H9 (cell line): ENCODE results near the gene LDHAL6B. TPM values are rescaled to one million over a fixed set of nuclear protein-coding genes. Genes with fewer than 3 reads are reported as not detected.

ENCODE experiments used
- DNase-seq: peaks from one replicate; pipeline ENCODE4 v3.0.0-alpha.2; 2017
- H2AFZ ChIP-seq: one replicate; pipeline ENCODE4 v1.6.1; 2013; ENCODE audit warnings: mild to moderate bottlenecking, low read length, control low read depth, moderate library complexity
- H2AK5ac ChIP-seq: 2 replicates; pipeline ENCODE4 v1.6.1; 2013; ENCODE audit warnings: low read length, control low read depth, mixed read lengths; ENCODE audit not compliant: insufficient read length
- H2BK120ac ChIP-seq: one replicate; pipeline ENCODE4 v1.6.1; 2013; ENCODE audit warnings: low read depth, mild to moderate bottlenecking, low read length, control low read depth, inconsistent platforms; ENCODE audit not compliant: poor library complexity, severe bottlenecking
- H2BK12ac ChIP-seq: 2 replicates; pipeline ENCODE4 v1.6.1; 2013; ENCODE audit warnings: low read length, control low read depth, mixed read lengths, low read depth; ENCODE audit not compliant: insufficient read length
- H2BK15ac ChIP-seq: 2 replicates; pipeline ENCODE4 v1.6.1; 2013; ENCODE audit warnings: low read depth, low read length, control low read depth
- H2BK20ac ChIP-seq: one replicate; pipeline ENCODE4 v1.6.1; 2013; ENCODE audit warnings: low read depth, mild to moderate bottlenecking, low read length, control low read depth, inconsistent platforms; ENCODE audit not compliant: poor library complexity, severe bottlenecking
- H2BK5ac ChIP-seq: 2 replicates; pipeline ENCODE4 v1.6.1; 2013; ENCODE audit warnings: low read length, control low read depth, mixed read lengths; ENCODE audit not compliant: insufficient read length
- H3K14ac ChIP-seq: 2 replicates; pipeline ENCODE4 v1.6.1; 2013; ENCODE audit warnings: low read length, control low read depth; ENCODE audit not compliant: insufficient read depth
- H3K18ac ChIP-seq: 2 replicates; pipeline ENCODE4 v1.6.1; 2013; ENCODE audit warnings: low read depth, mild to moderate bottlenecking, mixed read lengths, low read length, control low read depth; ENCODE audit not compliant: insufficient read length
- H3K23ac ChIP-seq: 2 replicates; pipeline ENCODE4 v1.6.1; 2013; ENCODE audit warnings: low read length, control low read depth, mixed read lengths, low read depth; ENCODE audit not compliant: insufficient read length
- H3K23me2 ChIP-seq: 2 replicates; pipeline ENCODE4 v1.6.1; 2013; ENCODE audit warnings: low read depth, mild to moderate bottlenecking, mixed read lengths, low read length, control low read depth; ENCODE audit not compliant: insufficient read length, poor library complexity, severe bottlenecking
- H3K27ac ChIP-seq: 2 replicates; pipeline ENCODE4 v1.5.1; 2013; ENCODE audit warnings: low read length, control low read depth, mixed read lengths, low read depth; ENCODE audit not compliant: insufficient read length
- H3K27me3 ChIP-seq: 2 replicates; pipeline ENCODE4 v1.6.1; 2013; ENCODE audit warnings: low read length, control low read depth, inconsistent platforms; ENCODE audit not compliant: insufficient read depth
- H3K4ac ChIP-seq: 2 replicates; pipeline ENCODE4 v1.6.1; 2013; ENCODE audit warnings: low read depth, mild to moderate bottlenecking, control low read depth, inconsistent platforms, low read length, moderate library complexity
- H3K4me1 ChIP-seq: 2 replicates; pipeline ENCODE4 v1.6.1; 2013; ENCODE audit warnings: low read length, control low read depth, inconsistent platforms; ENCODE audit not compliant: insufficient read depth
- H3K4me2 ChIP-seq: 2 replicates; pipeline ENCODE4 v1.6.1; 2013; ENCODE audit warnings: low read length, control low read depth, mixed read lengths; ENCODE audit not compliant: insufficient read length, insufficient read depth
- H3K56ac ChIP-seq: 2 replicates; pipeline ENCODE4 v1.6.1; 2013; ENCODE audit warnings: low read depth, mild to moderate bottlenecking, mixed read lengths, low read length, control low read depth; ENCODE audit not compliant: insufficient read length
- H3K79me1 ChIP-seq: 2 replicates; pipeline ENCODE4 v1.6.1; 2013; ENCODE audit warnings: low read depth, mild to moderate bottlenecking, moderate library complexity, low read length, control low read depth, inconsistent platforms; ENCODE audit not compliant: insufficient read depth, poor library complexity, severe bottlenecking
- H3K79me2 ChIP-seq: 2 replicates; pipeline ENCODE4 v1.6.1; 2013; ENCODE audit warnings: low read length, control low read depth, inconsistent platforms; ENCODE audit not compliant: insufficient read depth
- H3K9ac ChIP-seq: 2 replicates; pipeline ENCODE4 v1.6.1; 2013; ENCODE audit warnings: low read length, control low read depth, mixed read lengths; ENCODE audit not compliant: insufficient read length; ENCODE audit errors: extremely low read depth
- H3K9me3 ChIP-seq: one replicate; pipeline ENCODE4 v1.6.1; 2013; ENCODE audit warnings: low read depth, low read length, inconsistent platforms; ENCODE audit not compliant: control insufficient read depth
- H3T11ph ChIP-seq: one replicate; pipeline ENCODE4 v1.6.1; 2013; ENCODE audit warnings: mild to moderate bottlenecking, low read length, control low read depth, inconsistent platforms
- H4K20me1 ChIP-seq: one replicate; pipeline ENCODE4 v1.6.1; 2013; ENCODE audit not compliant: control insufficient read depth, insufficient read length, insufficient read depth
- H4K5ac ChIP-seq: 2 replicates; pipeline ENCODE4 v1.6.1; 2013; ENCODE audit warnings: low read depth, mild to moderate bottlenecking, mixed read lengths, low read length, control low read depth; ENCODE audit not compliant: insufficient read length
- H4K8ac ChIP-seq: replicated peaks from 2 replicates; pipeline ENCODE4 v1.6.1; 2013; ENCODE audit warnings: low read length, control low read depth, mixed read lengths, low read depth; ENCODE audit not compliant: insufficient read length
- H4K91ac ChIP-seq: 2 replicates; pipeline ENCODE4 v1.6.1; 2013; ENCODE audit warnings: low read depth, mild to moderate bottlenecking, moderate library complexity, mixed read lengths, low read length, control low read depth; ENCODE audit not compliant: insufficient read length
- H3K27ac Mint-ChIP-seq, 3 experiments: 2 replicates in 2 of 3; 3 replicates in 1 of 3; pipeline ENCODE4 v1.8.0; 2020 to 2021; ENCODE audit warnings: mixed read lengths in 3 of 3, mild to moderate bottlenecking in 1 of 3, moderate library complexity in 1 of 3
- H3K27me3 Mint-ChIP-seq: 2 replicates; pipeline ENCODE4 v1.8.0; 2021; ENCODE audit warnings: low read depth, mild to moderate bottlenecking, moderate library complexity, mixed read lengths
- H3K36me3 Mint-ChIP-seq, 3 experiments: 2 replicates in 2 of 3; 3 replicates in 1 of 3; pipeline ENCODE4 v1.8.0; 2020 to 2021; ENCODE audit warnings: low read depth in 3 of 3, mixed read lengths in 3 of 3; ENCODE audit not compliant: insufficient read depth in 1 of 3
- H3K4me1 Mint-ChIP-seq, 2 experiments: 2 replicates each; pipeline ENCODE4 v1.8.0; 2020; ENCODE audit warnings: mixed read lengths in 2 of 2
- H3K4me3 Mint-ChIP-seq, 2 experiments: 2 replicates in 1 of 2; 3 replicates in 1 of 2; pipeline ENCODE4 v1.8.0; 2020 to 2021; ENCODE audit warnings: mild to moderate bottlenecking in 2 of 2, mixed read lengths in 2 of 2, moderate library complexity in 1 of 2
- H3K9me3 Mint-ChIP-seq, 2 experiments: 2 replicates in 1 of 2; 3 replicates in 1 of 2; pipeline ENCODE4 v1.8.0; 2020; ENCODE audit warnings: mild to moderate bottlenecking in 2 of 2, mixed read lengths in 2 of 2, moderate library complexity in 1 of 2
- WGBS: extraction: QIAGEN DNeasy Blood & Tissue Kit; methylation state at CpG from one replicate; pipeline ENCODE4 v1.1.7; 2013; ENCODE audit warnings: missing lambda C conversion rate, low lambda C conversion rate, mixed read lengths; ENCODE audit not compliant: insufficient read length; ENCODE audit errors: extremely low coverage; 5-methylcytosine and 5-hydroxymethylcytosine counted together
- total RNA-seq: library from RNA; stranded (reverse); gene quantifications from 2 replicates; pipeline ENCODE4 v1.2.1, GENCODE V29; 2021
- TF ChIP-seq, protein P1 (sequence below): fragments of 200-600 bp; sonication (generic); conservative IDR thresholded peaks from 3 replicates; pipeline ENCODE4 v1.8.0; 2021; ENCODE audit warnings: antibody characterized with exemption, mild to moderate bottlenecking

The LDHAL6B gene
- total RNA-seq, 1 experiment from 2014 or later, result not detected

DNA sequence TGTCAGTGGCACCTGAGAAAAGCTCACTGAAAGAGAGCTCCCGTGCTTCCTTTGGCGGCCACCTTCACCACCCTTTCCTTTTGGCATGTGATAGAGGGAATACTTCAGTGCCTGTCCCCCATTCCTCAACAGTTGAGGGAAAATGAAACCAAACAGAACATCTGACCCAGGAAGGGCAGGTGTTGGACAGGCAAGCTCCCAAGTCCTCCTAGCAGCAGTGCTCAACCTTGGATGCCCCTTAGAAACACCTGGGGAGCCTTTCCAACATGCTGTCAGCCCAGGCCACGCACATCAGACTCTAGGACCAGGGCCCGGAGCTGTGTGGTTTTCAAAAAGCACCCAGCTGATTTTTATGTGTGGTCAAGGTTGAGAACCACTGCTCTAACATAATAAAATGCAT lies 22.4 kb downstream of the LDHAL6B start:
- H3K4me1 ChIP-seq, result 0 out of 2 replicates have a peak, but pooled peaks cover 2% of the 10 kb centered on the region
- no CpG with 5 or more reads among the region's 4 CpGs for WGBS
- no peak overlapping the region for H2BK12ac ChIP-seq
- H3K79me1 ChIP-seq, result no peaks in the 10 kb centered on the region
- no peaks in the 10 kb centered on the region for H3K9me3 Mint-ChIP-seq
- H3K27ac Mint-ChIP-seq, result peak overlapping the region in 1 of 3 experiments; percentile 32; a peak in 2 of 7 replicates
- no peak overlapping the region for H3K14ac ChIP-seq
- H3K9ac ChIP-seq, result no peak overlapping the region
- H3K4me3 Mint-ChIP-seq, result no peak overlapping the region
- no peak overlapping the region for H2AFZ ChIP-seq
- no peak overlapping the region for H2AK5ac ChIP-seq
- no peak overlapping the region for H4K5ac ChIP-seq
- no peak overlapping the region for H2BK15ac ChIP-seq
- H2BK120ac ChIP-seq, result no peak overlapping the region
- no peak overlapping the region for H3K4ac ChIP-seq
- H2BK5ac ChIP-seq, result no peak overlapping the region
- no peaks in the 10 kb centered on the region for H4K20me1 ChIP-seq
- H3K36me3 Mint-ChIP-seq, result peaks cover 2 to 26% (median 24%) of the 10 kb centered on the region in 3 experiments; a peak in 6 of 7 replicates
- no peak overlapping the region for H3K23ac ChIP-seq
- no peak overlapping the region for H3K27ac ChIP-seq
- no peaks in the 10 kb centered on the region for H3K27me3 Mint-ChIP-seq
- no peak overlapping the region for H4K91ac ChIP-seq
- H3K79me2 ChIP-seq, result no peaks in the 10 kb centered on the region
- no peaks in the 10 kb centered on the region for H3K23me2 ChIP-seq
- no peak for DNase-seq
- H3K27me3 ChIP-seq, result no peaks in the 10 kb centered on the region
- no peak overlapping the region for H2BK20ac ChIP-seq
- H3T11ph ChIP-seq, result no peak overlapping the region
- H3K9me3 ChIP-seq, result no peaks in the 10 kb centered on the region
- no peak overlapping the region for H3K56ac ChIP-seq
- H4K8ac ChIP-seq, result no peak overlapping the region
- TF ChIP-seq, protein P1, sequence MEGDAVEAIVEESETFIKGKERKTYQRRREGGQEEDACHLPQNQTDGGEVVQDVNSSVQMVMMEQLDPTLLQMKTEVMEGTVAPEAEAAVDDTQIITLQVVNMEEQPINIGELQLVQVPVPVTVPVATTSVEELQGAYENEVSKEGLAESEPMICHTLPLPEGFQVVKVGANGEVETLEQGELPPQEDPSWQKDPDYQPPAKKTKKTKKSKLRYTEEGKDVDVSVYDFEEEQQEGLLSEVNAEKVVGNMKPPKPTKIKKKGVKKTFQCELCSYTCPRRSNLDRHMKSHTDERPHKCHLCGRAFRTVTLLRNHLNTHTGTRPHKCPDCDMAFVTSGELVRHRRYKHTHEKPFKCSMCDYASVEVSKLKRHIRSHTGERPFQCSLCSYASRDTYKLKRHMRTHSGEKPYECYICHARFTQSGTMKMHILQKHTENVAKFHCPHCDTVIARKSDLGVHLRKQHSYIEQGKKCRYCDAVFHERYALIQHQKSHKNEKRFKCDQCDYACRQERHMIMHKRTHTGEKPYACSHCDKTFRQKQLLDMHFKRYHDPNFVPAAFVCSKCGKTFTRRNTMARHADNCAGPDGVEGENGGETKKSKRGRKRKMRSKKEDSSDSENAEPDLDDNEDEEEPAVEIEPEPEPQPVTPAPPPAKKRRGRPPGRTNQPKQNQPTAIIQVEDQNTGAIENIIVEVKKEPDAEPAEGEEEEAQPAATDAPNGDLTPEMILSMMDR, result no peak
- no peak overlapping the region for H3K18ac ChIP-seq
- peaks cover 0 to 4% of the 10 kb centered on the region in 2 experiments; a peak in 1 of 4 replicates for H3K4me1 Mint-ChIP-seq
- H3K4me2 ChIP-seq, result no peak overlapping the region
